ENCODE results near the gene TMEM175. TPM values are rescaled to one million over a fixed set of nuclear protein-coding genes. Genes with fewer than 3 reads are reported as not detected.

The TMEM175 gene
- total and polyA plus RNA-seq, 2 of the 4 experiments (the other 2 are of a cell fraction): 7.7 to 41.9 TPM

GRCh38 chr4:992297-993110 lies 60.2 kb downstream of the TMEM175 start:
- Histone ChIP-seq H2AK9ac (replicated peaks; ENCODE audit: low read depth, low read length, poor library complexity) (peak overlapping the region; percentile 81), H4K8ac (ENCODE audit: low read depth in 2 of 2, low read length in 2 of 2) (peak overlapping the region in 1 of 2 experiments; percentile 48; a peak in 1 of 4 replicates), H3K14ac (replicated peaks; ENCODE audit: low read depth, low read length) (no peak overlapping the region), H2AFZ (replicated peaks; ENCODE audit: low read length, poor library complexity) (peak overlapping the region; percentile 81), H2BK5ac (ENCODE audit: low read depth, low read length, poor library complexity, severe bottlenecking) (no peak overlapping the region), H3K79me1 (ENCODE audit: low read depth in 1 of 2, low read length in 2 of 2) (peaks cover 0 to 15% of the 10 kb centered on the region in 2 experiments; a peak in 1 of 4 replicates), H3K4me2 (ENCODE audit: low read depth, low read length) (peak overlapping the region; percentile 73), H3K4ac (ENCODE audit: low read depth, low read length) (no peak overlapping the region), H3K18ac (ENCODE audit: low read depth, low read length) (no peak overlapping the region), H3K36me3 (ENCODE audit: control insufficient read depth, insufficient read depth, low read length) (peaks cover 9% of the 10 kb centered on the region; the same call in 1 of the 2 replicates), H3K56ac (ENCODE audit: extremely low read depth, insufficient read depth, low read length) (no peak overlapping the region), H3K27me3 (ENCODE audit: control insufficient read depth, insufficient read depth, low read length) (peaks cover 10% of the 10 kb centered on the region), H3K9ac (ENCODE audit: low read depth, low read length) (no peak overlapping the region), H3K4me1 (ENCODE audit: control insufficient read depth, insufficient read depth, low read length) (peaks cover 5% of the 10 kb centered on the region; the same call in 1 of the 2 replicates), H2BK120ac (ENCODE audit: low read depth, low read length) (no peak overlapping the region), H2BK15ac (ENCODE audit: low read depth, low read length) (no peak overlapping the region), H4K20me1 (ENCODE audit: insufficient read depth, low read length) (peaks cover 2% of the 10 kb centered on the region), H3K4me3 (ENCODE audit: insufficient read depth, low read depth, low read length) (no peak overlapping the region), H3K9me3 (ENCODE audit: control insufficient read depth, insufficient read depth, low read length) (no peaks in the 10 kb centered on the region), H4K91ac (ENCODE audit: insufficient read depth, low read depth, low read length) (no peak overlapping the region), H4K5ac (ENCODE audit: low read depth, low read length) (no peak overlapping the region), H2AK5ac (ENCODE audit: low read depth, low read length) (no peak overlapping the region), H3K23ac (ENCODE audit: low read depth, low read length) (no peak overlapping the region), H2BK20ac (ENCODE audit: low read depth, low read length) (no peak overlapping the region), H3K9me1 (ENCODE audit: insufficient read depth, low read length) (no peaks in the 10 kb centered on the region), H3K27ac (ENCODE audit: insufficient read depth, low read length) (no peak overlapping the region)
- in situ Hi-C loops (cut with MboI; ENCODE audit: low sequenced_read_pairs): no loop called here
- peak; percentile 30 for DNase-seq
- CTCF ChIA-PET: no interaction called here
- intact Hi-C loops (cut with micrococcal nuclease): no loop called here
- ATAC-seq (ENCODE audit: low read depth): peak; percentile 3
- 44% methylated on average over 8 of the region's 25 CpGs; no CpG with 5 or more reads in 1 of the 2 experiments for WGBS, 2 experiments (ENCODE audit: extremely low coverage in 2 of 2, insufficient read length in 1 of 2)
- POLR2A ChIA-PET (ENCODE audit: unreplicated experiment): no interaction called here
- dilution Hi-C loops (cut with HindIII; ENCODE audit: low sequenced_read_pairs, unreplicated experiment): no loop called here
- BruUV-seq (replicated peaks): no TSS peak
- TF ChIP-seq RCOR1 (IDR thresholded peaks at IDR 0.05; ENCODE audit: insufficient replicate concordance, low read length) (no peak), USF2 (IDR thresholded peaks at IDR 0.05; ENCODE audit: low read depth, low read length) (peak; percentile 73), SMC3 (IDR thresholded peaks at IDR 0.05; ENCODE audit: low read depth, low read length) (no peak)
